ENCODE data around the gene ZNF423.

The ZNF423 gene

DNA sequence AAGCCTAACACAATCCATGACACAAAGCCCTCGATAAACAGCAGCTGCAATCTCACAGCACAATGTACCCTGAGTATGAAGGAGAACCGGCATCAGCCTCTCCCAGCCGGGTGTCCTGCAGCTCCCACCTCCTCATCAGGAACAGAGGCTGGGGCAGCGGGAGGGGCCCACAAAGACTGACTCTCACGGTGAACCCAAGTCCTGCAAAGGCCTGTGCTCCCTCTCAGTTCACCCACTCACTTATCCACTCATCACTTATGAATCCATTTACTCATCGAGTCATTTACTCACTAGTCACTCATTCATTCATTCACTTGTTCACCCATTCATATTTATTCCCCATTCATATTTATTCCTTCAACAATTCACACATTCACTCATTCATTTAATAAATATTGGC, 11.6 kb downstream of the ZNF423 start:
- no peak for DNase-seq (ENCODE audit: extremely low read depth, low read depth)
- TF ChIP-seq, protein P1, sequence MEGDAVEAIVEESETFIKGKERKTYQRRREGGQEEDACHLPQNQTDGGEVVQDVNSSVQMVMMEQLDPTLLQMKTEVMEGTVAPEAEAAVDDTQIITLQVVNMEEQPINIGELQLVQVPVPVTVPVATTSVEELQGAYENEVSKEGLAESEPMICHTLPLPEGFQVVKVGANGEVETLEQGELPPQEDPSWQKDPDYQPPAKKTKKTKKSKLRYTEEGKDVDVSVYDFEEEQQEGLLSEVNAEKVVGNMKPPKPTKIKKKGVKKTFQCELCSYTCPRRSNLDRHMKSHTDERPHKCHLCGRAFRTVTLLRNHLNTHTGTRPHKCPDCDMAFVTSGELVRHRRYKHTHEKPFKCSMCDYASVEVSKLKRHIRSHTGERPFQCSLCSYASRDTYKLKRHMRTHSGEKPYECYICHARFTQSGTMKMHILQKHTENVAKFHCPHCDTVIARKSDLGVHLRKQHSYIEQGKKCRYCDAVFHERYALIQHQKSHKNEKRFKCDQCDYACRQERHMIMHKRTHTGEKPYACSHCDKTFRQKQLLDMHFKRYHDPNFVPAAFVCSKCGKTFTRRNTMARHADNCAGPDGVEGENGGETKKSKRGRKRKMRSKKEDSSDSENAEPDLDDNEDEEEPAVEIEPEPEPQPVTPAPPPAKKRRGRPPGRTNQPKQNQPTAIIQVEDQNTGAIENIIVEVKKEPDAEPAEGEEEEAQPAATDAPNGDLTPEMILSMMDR (IDR thresholded peaks at IDR 0.05; ENCODE audit: low read depth, low read length): no peak

DNA sequence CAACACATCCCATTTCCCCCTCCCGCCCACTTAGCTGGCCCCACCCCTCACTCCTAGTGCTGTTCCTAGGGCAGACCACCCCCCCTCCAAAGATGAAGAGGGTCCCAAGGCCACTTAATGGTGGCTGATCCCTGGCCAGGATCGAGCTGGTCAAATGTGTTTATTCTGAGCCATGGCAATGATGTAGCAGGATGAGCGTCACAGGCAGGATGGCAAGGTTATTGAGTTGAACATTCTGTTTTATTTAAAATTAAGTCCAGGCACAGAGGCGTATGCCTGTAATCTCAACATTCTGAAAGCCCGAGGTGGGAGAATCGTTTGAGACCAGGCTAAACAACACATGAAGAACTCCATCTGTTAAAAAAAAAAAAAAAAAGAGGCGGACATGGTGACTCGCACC, 12.2 kb downstream of the ZNF423 start:
- TF ChIP-seq, protein P1 (IDR thresholded peaks at IDR 0.05; ENCODE audit: low read depth, low read length): no peak
- DNase-seq (ENCODE audit: extremely low read depth, low read depth): no peak

DNA sequence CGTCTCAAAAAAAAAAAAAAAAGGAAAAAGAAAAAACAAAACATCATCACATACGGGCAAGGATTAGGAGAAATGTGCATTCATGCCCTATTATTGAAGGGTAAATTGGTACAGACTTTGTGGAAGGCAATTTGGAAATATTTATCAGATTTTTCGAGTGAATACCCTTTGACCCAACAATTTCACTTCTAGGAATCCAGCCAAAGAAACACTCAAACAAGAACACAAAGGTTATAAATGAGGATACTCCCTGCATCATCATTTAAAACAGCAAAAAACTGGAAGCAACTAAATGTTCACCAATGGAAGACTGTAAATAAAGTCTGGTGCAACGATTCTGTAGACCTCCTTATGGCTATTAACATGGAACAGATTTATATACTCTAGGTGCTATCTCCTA, 12.9 kb downstream of the ZNF423 start:
- DNase-seq (ENCODE audit: extremely low read depth, low read depth): no peak

DNA sequence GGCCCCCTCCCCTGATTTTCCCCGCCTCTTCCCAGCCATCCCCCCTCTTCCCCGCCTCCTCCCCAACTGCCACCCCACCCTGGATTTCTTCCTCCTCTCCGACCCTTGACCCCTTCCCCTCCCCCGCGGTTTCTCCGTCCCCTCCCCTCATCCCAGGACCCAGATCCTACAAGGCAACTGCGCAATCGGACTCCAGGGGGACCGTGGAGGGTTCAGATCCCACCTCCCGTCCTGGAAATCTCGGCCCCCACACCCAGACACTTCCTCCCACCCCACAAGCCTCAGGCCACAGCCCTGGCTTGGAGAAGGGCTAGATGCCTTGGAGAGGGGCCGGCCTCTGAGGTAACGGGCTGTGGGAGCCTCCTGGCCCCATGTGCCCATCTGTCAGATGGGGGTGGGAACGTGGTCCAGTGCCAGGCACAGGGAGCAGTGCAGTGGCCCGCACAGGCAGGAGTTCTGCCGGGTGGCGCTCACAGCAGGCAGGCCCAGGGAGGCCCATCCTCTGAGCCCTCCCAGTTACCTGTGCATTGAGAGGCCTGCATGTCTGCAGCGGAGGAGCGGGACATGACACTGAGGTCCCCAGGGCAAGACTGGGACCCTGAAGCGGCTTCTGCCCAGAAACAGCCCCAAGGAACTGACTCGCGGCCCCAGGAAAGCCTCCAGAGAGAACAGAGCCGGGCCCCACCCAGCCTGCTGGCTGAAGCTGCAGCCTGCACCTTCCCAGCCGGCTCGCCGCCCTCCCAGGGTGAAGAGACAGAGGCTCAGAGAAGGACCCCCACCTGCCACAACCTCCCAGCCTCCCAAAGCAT, 16.7 kb downstream of the ZNF423 start:
- DNase-seq (ENCODE audit: extremely low read depth, low read depth): no peak
- TF ChIP-seq, protein P1 (IDR thresholded peaks at IDR 0.05; ENCODE audit: low read depth, low read length): no peak

More for the DNA sequence above, 12.9 kb downstream of the ZNF423 start:
- TF ChIP-seq, protein P1 (IDR thresholded peaks at IDR 0.05; ENCODE audit: low read depth, low read length): no peak

DNA sequence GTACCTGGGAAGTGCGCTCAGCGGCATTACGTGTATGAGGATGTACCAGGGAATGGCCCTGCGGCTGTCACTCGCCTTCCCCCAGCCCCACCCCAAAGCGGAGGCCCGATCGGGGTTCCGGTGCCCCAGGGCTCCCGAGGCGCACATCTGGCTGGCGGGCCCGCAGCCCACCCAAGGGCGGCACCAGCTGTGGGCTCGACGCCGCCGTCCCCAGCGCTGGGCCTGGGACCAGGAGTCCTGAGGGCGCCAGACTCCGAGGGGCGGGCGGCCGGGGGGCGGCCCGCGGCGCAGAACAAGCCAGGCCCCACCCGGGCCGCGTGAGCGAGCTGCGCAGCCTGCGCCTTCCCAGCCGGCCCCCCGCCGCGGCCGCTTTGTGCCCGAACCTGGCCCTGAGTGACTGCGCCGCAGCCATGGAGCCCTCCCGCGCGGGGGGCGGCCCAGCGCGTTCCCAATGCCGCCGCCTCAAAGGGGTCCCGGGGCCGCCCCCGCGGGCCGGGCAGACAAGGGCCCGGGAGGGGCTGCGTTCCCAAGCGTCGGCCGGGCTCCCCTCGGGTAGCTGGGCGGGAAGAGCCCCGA, 17.4 kb downstream of the ZNF423 start:
- TF ChIP-seq, protein P1 (IDR thresholded peaks at IDR 0.05; ENCODE audit: low read depth, low read length): no peak
- DNase-seq (ENCODE audit: extremely low read depth, low read depth): no peak

DNA sequence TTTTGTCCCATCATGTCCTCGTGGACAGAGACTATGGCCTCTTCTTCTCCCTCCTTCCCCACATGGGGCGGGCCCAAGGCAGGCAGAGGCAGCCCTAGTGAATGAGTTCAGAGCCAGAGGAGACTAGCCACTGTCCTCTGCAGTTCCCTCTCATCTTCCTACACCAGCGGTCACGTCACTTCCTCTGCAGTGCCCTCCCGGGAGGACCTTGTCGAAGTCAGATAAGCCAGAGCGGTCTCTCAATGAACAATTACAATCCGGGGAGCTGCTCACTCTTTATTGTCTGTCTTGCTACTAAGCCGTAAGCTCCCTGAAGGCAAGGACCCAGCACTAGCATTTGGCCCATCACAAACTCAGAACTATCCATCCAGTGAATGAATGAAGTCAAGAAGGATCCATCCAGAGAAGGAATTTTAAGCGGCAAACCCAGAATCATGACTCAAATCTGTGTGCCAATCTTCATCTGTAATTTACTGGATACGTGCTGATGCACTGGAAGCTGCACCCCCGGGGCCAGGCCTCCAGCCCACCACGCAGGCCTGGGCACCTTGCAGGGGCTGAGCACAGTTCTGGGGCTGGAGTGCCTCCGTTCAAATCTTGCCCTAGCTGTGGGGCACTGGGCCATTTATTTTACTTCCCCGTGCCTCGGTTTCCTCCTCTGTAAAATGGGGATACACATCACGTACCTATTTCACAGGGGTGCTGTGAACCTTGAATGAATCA, 18.1 kb downstream of the ZNF423 start:
- DNase-seq (ENCODE audit: extremely low read depth, low read depth): no peak
- TF ChIP-seq, protein P1 (IDR thresholded peaks at IDR 0.05; ENCODE audit: low read depth, low read length): no peak

DNA sequence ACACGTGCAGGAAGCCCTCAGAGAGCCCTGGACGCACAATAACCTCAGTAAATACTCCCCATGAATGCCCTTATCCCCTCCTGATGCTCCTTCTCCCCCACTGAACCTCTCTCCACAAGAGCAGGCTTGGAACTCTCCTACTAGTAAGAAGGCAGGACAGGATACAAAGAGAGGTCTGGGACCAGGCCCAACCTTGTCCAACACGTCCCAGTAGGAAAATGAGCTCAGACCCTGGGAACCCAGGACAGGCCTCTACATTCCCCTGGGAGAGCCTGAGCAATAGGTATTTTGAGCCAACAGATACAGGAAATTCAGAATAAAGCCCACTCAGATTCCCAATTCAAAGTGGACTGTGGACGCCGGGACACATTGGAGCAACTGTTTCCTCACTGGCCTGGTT, 19.2 kb downstream of the ZNF423 start:
- TF ChIP-seq, protein P1 (IDR thresholded peaks at IDR 0.05; ENCODE audit: low read depth, low read length): no peak
- DNase-seq (ENCODE audit: extremely low read depth, low read depth): no peak

Data from AG09319 (cell line).